ENCODE data around the gene CLN5.

DNA sequence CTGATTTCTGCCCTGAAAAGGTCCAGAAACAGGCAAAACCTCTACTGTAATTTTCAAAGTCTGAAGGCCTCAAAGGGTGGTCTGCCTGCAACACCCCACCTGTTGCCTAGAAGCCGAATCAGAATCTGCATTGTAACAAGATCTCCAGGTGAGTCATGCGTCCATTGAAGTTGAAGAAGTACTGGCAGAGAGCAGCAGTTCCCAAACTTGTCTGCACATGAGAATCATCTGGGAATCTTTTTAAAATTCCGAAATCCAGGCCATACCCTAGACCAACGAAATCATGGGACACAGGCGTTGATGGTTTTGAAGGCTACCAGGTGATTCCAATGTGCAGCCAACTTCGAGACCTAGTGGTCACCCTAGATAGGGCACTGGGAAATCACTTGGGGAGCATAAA, 16.0 kb upstream of the CLN5 start:
- TF ChIP-seq EZH2 (IDR thresholded peaks at IDR 0.05; ENCODE audit: insufficient read depth, poor library complexity, severe bottlenecking), result no peak
- TF ChIP-seq EZH2phosphoT487 (IDR thresholded peaks at IDR 0.05; ENCODE audit: insufficient read depth, low read depth), result no peak

Data from GM23248 (cell line).